IMR-90 (cell line): Measurements from ENCODE around the gene CDH13. TPM values are rescaled to one million over a fixed set of nuclear protein-coding genes. Genes with fewer than 3 reads are reported as not detected.

Source experiments
- ATAC-seq: fragments of 200-7000 bp; cut with Tn5 transposase; 2 replicates; pipeline ENCODE4 v1.9.1; 2020; ENCODE audit warnings: low read depth, mild to moderate bottlenecking, moderate library complexity
- BruUV-seq: library from RNA; stranded (reverse); fragments of 400-500 nt; replicated peaks from 2 replicates; lab custom pipeline; 2021; lab: Mats Ljungman, UMichigan
- CTCF ChIA-PET: fragments of 300-600 bp; formaldehyde crosslinking; extraction: SDS; loops from one replicate; lab custom pipeline; 2021; ENCODE audit warnings: antibody characterized with exemption; lab: Yijun Ruan, JAX
- POLR2A ChIA-PET: fragments of 300-600 bp; sonication (Branson Sonifier 250); formaldehyde crosslinking; loops from one replicate; lab custom pipeline; 2022; ENCODE audit warnings: antibody characterized with exemption; ENCODE audit not compliant: unreplicated experiment; lab: Charles Lee
- DNase-seq: peaks from one replicate; pipeline ENCODE4 v3.0.0; 2013
- H2AFZ ChIP-seq: replicated peaks from 2 replicates; pipeline ENCODE3; 2013; ENCODE audit warnings: low read length, mild to moderate bottlenecking; ENCODE audit not compliant: poor library complexity
- H2AK5ac ChIP-seq: 2 replicates; pipeline ENCODE4 v1.6.1; 2013; ENCODE audit warnings: low read depth, low read length, inconsistent platforms
- H2AK9ac ChIP-seq: replicated peaks from 2 replicates; pipeline ENCODE3; 2013; ENCODE audit warnings: mild to moderate bottlenecking, low read depth, low read length, moderate library complexity; ENCODE audit not compliant: poor library complexity
- H2BK120ac ChIP-seq: 2 replicates; pipeline ENCODE4 v1.6.1; 2013; ENCODE audit warnings: low read depth, low read length, inconsistent platforms
- H2BK15ac ChIP-seq: 3 replicates; pipeline ENCODE4 v1.6.1; 2013; ENCODE audit warnings: low read depth, low read length, inconsistent platforms
- H2BK20ac ChIP-seq: 2 replicates; pipeline ENCODE4 v1.6.1; 2013; ENCODE audit warnings: low read depth, mild to moderate bottlenecking, inconsistent platforms, low read length, moderate library complexity
- H2BK5ac ChIP-seq: 2 replicates; pipeline ENCODE4 v1.6.1; 2013; ENCODE audit warnings: mild to moderate bottlenecking, low read depth, low read length, inconsistent platforms; ENCODE audit not compliant: poor library complexity, severe bottlenecking
- H3K14ac ChIP-seq: replicated peaks from 2 replicates; pipeline ENCODE4 v1.6.1; 2013; ENCODE audit warnings: low read depth, low read length, inconsistent platforms
- H3K18ac ChIP-seq: 2 replicates; pipeline ENCODE4 v1.6.1; 2013; ENCODE audit warnings: low read depth, low read length, control low read depth
- H3K23ac ChIP-seq: 2 replicates; pipeline ENCODE4 v1.6.1; 2013; ENCODE audit warnings: low read depth, low read length, inconsistent platforms
- H3K27ac ChIP-seq: 2 replicates; pipeline ENCODE4 v1.5.1; 2013; ENCODE audit warnings: mild to moderate bottlenecking, control low read depth, low read length; ENCODE audit not compliant: insufficient read depth
- H3K27me3 ChIP-seq: 2 replicates; pipeline ENCODE4 v1.6.1; 2013; ENCODE audit warnings: low read length; ENCODE audit not compliant: control insufficient read depth, insufficient read depth
- H3K36me3 ChIP-seq: 2 replicates; pipeline ENCODE4 v1.6.1; 2013; ENCODE audit warnings: low read length, mixed read lengths; ENCODE audit not compliant: control insufficient read depth, insufficient read depth
- H3K4ac ChIP-seq: 2 replicates; pipeline ENCODE4 v1.6.1; 2013; ENCODE audit warnings: low read depth, low read length, inconsistent platforms
- H3K4me1 ChIP-seq: 2 replicates; pipeline ENCODE4 v1.6.1; 2013; ENCODE audit warnings: low read length, mixed read lengths; ENCODE audit not compliant: control insufficient read depth, insufficient read depth
- H3K4me2 ChIP-seq: 2 replicates; pipeline ENCODE4 v1.6.1; 2013; ENCODE audit warnings: low read depth, mild to moderate bottlenecking, control low read depth, low read length, moderate library complexity
- H3K4me3 ChIP-seq: 2 replicates; pipeline ENCODE4 v1.5.1; 2013; ENCODE audit warnings: low read depth, mild to moderate bottlenecking, control low read depth, low read length, moderate library complexity; ENCODE audit not compliant: insufficient read depth
- H3K56ac ChIP-seq: 2 replicates; pipeline ENCODE4 v1.6.1; 2013; ENCODE audit warnings: low read length, inconsistent platforms; ENCODE audit not compliant: insufficient read depth; ENCODE audit errors: extremely low read depth
- H3K79me1 ChIP-seq, 2 experiments: 2 replicates each; pipeline ENCODE4 v1.6.1; 2013; ENCODE audit warnings: low read length in 2 of 2, inconsistent platforms in 1 of 2, low read depth in 1 of 2
- H3K9ac ChIP-seq: 2 replicates; pipeline ENCODE4 v1.6.1; 2013; ENCODE audit warnings: low read depth, low read length, control low read depth
- H3K9me1 ChIP-seq: 2 replicates; pipeline ENCODE4 v1.6.1; 2013; ENCODE audit warnings: low read length, inconsistent platforms; ENCODE audit not compliant: insufficient read depth
- H3K9me3 ChIP-seq: 2 replicates; pipeline ENCODE4 v1.6.1; 2013; ENCODE audit warnings: low read length; ENCODE audit not compliant: control insufficient read depth, insufficient read depth
- H4K20me1 ChIP-seq: 2 replicates; pipeline ENCODE4 v1.6.1; 2013; ENCODE audit warnings: low read length, inconsistent platforms; ENCODE audit not compliant: insufficient read depth
- H4K5ac ChIP-seq: 2 replicates; pipeline ENCODE4 v1.6.1; 2013; ENCODE audit warnings: mild to moderate bottlenecking, low read depth, low read length, control low read depth
- H4K8ac ChIP-seq, 2 experiments: 2 replicates each; pipeline ENCODE4 v1.6.1; 2013; ENCODE audit warnings: low read depth in 2 of 2, low read length in 2 of 2, control low read depth in 1 of 2, inconsistent platforms in 1 of 2
- H4K91ac ChIP-seq: 2 replicates; pipeline ENCODE4 v1.6.1; 2013; ENCODE audit warnings: low read depth, low read length, inconsistent platforms; ENCODE audit not compliant: insufficient read depth
- CEBPB ChIP-seq: IDR thresholded peaks from 2 replicates; pipeline ENCODE4 v1.6.1; 2012; ENCODE audit warnings: low read depth, low read length, improper control_type of control experiment
- MAFK ChIP-seq: IDR thresholded peaks from 2 replicates; pipeline ENCODE4 v1.6.1; 2012; ENCODE audit warnings: low read depth, low read length, improper control_type of control experiment
- WGBS, 2 experiments: methylation state at CpG; one replicate each; pipeline versions ENCODE4 v1.1.5 to v1.1.7; 2013; ENCODE audit warnings: missing lambda C conversion rate in 2 of 2; ENCODE audit not compliant: insufficient read length in 1 of 2; ENCODE audit errors: extremely low coverage in 2 of 2; 5-methylcytosine and 5-hydroxymethylcytosine counted together
- dilution Hi-C: fragments of 300-500 bp; cut with HindIII; formaldehyde crosslinking; loops from one replicate; pipeline ENCODE4 v1.14.3; 2018; ENCODE audit warnings: low sequenced_read_pairs; ENCODE audit not compliant: unreplicated experiment
- in situ Hi-C: fragments of 300-500 bp; cut with MboI; formaldehyde crosslinking; loops from 3 replicates; pipeline ENCODE4 v1.14.3; 2019; ENCODE audit warnings: low sequenced_read_pairs, inconsistent platforms, mixed read lengths
- intact Hi-C: fragments of 100-400 bp; cut with micrococcal nuclease; formaldehyde crosslinking; loops from 2 replicates; pipeline ENCODE4 v1.10.0; 2022
- polyA plus RNA-seq, 3 experiments: library from polyadenylated mRNA; depleted of rRNA; stranded (reverse); fragments of >200 nt; gene quantifications; 2 replicates each; pipeline ENCODE4 v1.2.3, GENCODE V29; 2012; ENCODE audit warnings: low replicate concordance in 1 of 3
- total RNA-seq: library from RNA; depleted of rRNA; stranded (reverse); fragments of >200 nt; gene quantifications from 2 replicates; pipeline ENCODE4 v1.2.3, GENCODE V29; 2012

Gene CDH13
- total and polyA plus RNA-seq, 2 of the 4 experiments (the other 2 are of a cell fraction), result 61.6 to 74.7 TPM

- no TSS peak for BruUV-seq
- H2AK9ac ChIP-seq, result no peak overlapping the region
- 0 out of 4 replicates have a peak, but pooled peaks cover 0 to 3% of the 10 kb centered on the region in 2 experiments for H3K79me1 ChIP-seq
- H4K5ac ChIP-seq, result no peak overlapping the region
- CTCF ChIA-PET, result no interaction called here
- H3K9me1 ChIP-seq, result no peaks in the 10 kb centered on the region
- in situ Hi-C loops (loop anchor here (10.0 kb wide), 1 partner anchor 595 kb away; no protein-coding TSS in a partner anchor), intact Hi-C loops (no loop called here), dilution Hi-C loops (no loop called here)
- TF ChIP-seq MAFK (no peak), CEBPB (peak; percentile 74)
- no peaks in the 10 kb centered on the region for H3K27me3 ChIP-seq
- no peak for ATAC-seq
- peak; percentile 22 for DNase-seq
- no peak overlapping the region for H3K27ac ChIP-seq
- no peak overlapping the region for H3K4ac ChIP-seq
- H3K4me3 ChIP-seq, result no peak overlapping the region
- POLR2A ChIA-PET, result no interaction called here
- no peak overlapping the region for H3K14ac ChIP-seq
- 65% methylated on average over 4 of the region's 13 CpGs; no CpG with 5 or more reads in 1 of the 2 experiments for WGBS, 2 experiments
- no peak overlapping the region for H3K18ac ChIP-seq
- no peak overlapping the region for H3K23ac ChIP-seq
- no peak overlapping the region for H4K91ac ChIP-seq
- H2BK20ac ChIP-seq, result no peak overlapping the region
- H3K4me1 ChIP-seq, result no peaks in the 10 kb centered on the region
- no peak overlapping the region for H2AFZ ChIP-seq
- no peak overlapping the region for H3K56ac ChIP-seq
- H3K36me3 ChIP-seq, result no peaks in the 10 kb centered on the region
- H4K20me1 ChIP-seq, result no peaks in the 10 kb centered on the region
- H2AK5ac ChIP-seq, result no peak overlapping the region
- H3K9ac ChIP-seq, result no peak overlapping the region
- H4K8ac ChIP-seq, result no peak overlapping the region
- no peaks in the 10 kb centered on the region for H3K9me3 ChIP-seq
- no peak overlapping the region for H2BK15ac ChIP-seq
- H2BK120ac ChIP-seq, result no peak overlapping the region
- H2BK5ac ChIP-seq, result no peak overlapping the region
- no peak overlapping the region for H3K4me2 ChIP-seq
Observed at GRCh38 chr16:83200005-83200779, 573.4 kb downstream of the CDH13 start.
